Left ventricle myocardium inferior (tissue), 1 donor: ENCODE data around the gene UPF1. TPM values are rescaled to one million over a fixed set of nuclear protein-coding genes. Genes with fewer than 3 reads are reported as not detected.

Source experiments
- DNase-seq: peaks from one replicate; pipeline ENCODE4 v3.0.0-alpha.2; 2020
- H3K27ac ChIP-seq: fragments of 200-600 bp; replicated peaks from 2 replicates; pipeline ENCODE4 v1.8.0; 2021
- H3K27me3 ChIP-seq: fragments of 200-600 bp; 2 replicates; pipeline ENCODE4 v1.8.0; 2021; ENCODE audit warnings: low read depth
- H3K36me3 ChIP-seq: fragments of 200-600 bp; 2 replicates; pipeline ENCODE4 v1.8.0; 2021
- H3K4me1 ChIP-seq: fragments of 200-600 bp; 2 replicates; pipeline ENCODE4 v1.8.0; 2021
- H3K4me3 ChIP-seq: fragments of 200-600 bp; 2 replicates; pipeline ENCODE4 v1.8.0; 2021; ENCODE audit warnings: mild to moderate bottlenecking, moderate library complexity
- H3K9me3 ChIP-seq: fragments of 200-600 bp; replicated peaks from 2 replicates; pipeline ENCODE4 v1.8.0; 2021
- intact Hi-C: fragments of 100-400 bp; cut with micrococcal nuclease; formaldehyde crosslinking; loops from one replicate; pipeline ENCODE4 v1.11.0; 2022
- total RNA-seq: library from RNA; stranded (reverse); fragmentation: NEBNext Ultra II Directional; extraction: Animal tissue kit (Norgen Biotek cat#: 25700); gene quantifications from one replicate; pipeline ENCODE4 v1.2.1, GENCODE V29; 2021
- TF ChIP-seq, protein P1 (sequence below): fragments of 200-600 bp; IDR thresholded peaks from 2 replicates; pipeline ENCODE4 v1.8.0; 2021; ENCODE audit warnings: antibody characterized with exemption, mild to moderate bottlenecking, borderline replicate concordance
- donor health status: DM: no; HTN: yes; CAD: no; lungs with severe emphysema.

Gene UPF1
- total RNA-seq, 1 donor from 2014 or later = 32.3 TPM

DNA sequence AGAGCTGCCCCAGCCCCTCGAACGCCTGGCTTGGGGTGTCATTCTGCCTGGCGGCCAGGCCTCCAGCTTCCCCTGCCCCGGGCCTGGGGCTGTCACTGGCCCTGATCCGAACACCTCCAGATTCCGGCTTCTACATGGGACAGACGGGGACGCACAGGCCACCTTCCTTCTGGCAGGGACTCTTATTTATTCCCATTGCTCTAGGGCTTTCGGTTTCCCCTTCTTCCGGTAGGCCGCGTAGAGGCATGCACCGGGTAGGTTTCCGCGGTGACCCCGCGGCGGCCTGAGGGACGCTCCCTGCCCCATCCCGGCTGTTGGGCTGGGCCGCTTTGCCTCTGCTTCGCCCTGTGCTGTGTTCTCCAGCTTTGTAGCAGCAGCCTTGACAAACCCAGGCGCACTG, 36.0 kb downstream of the UPF1 start:
- peaks cover 50% of the 10 kb centered on the region for H3K36me3 ChIP-seq

DNA sequence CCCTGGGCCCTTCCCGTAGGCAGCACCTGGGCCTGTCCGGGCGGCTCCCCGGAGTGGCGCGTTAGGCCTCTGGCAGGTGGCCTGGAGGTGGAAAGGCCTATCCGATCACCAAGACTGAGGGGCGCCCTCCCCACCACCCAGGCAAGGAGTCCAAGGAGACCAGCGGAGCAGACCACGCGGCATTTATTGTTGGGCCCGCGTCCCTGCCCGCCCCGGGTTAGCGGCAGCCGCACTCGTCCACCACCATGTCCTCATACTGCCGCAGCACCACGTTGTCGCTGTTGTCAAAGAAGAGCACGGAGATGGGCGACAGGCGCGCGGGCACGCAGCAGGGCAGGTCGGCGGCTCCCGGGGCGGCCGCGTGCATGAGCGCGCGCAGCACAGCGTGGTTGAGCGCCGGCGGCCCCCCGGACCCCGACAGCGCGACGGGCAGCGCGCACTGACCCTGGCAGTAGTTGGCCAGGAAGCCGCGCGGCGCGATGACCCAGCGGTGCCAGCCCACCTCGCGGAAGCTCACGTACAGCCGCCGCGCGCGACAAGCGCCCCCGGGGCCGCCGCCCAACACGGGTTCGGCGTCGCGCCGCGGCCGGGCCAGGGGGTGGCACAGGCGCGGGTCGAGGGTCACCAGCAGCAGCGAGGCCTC, 36.7 kb downstream of the UPF1 start:
- H3K4me3 ChIP-seq = peak overlapping the region; percentile 36
- H3K36me3 ChIP-seq = peaks cover 42% of the 10 kb centered on the region
- no peak overlapping the region for H3K27ac ChIP-seq
- H3K4me1 ChIP-seq = peaks cover 25% of the 10 kb centered on the region
- TF ChIP-seq, protein P1, sequence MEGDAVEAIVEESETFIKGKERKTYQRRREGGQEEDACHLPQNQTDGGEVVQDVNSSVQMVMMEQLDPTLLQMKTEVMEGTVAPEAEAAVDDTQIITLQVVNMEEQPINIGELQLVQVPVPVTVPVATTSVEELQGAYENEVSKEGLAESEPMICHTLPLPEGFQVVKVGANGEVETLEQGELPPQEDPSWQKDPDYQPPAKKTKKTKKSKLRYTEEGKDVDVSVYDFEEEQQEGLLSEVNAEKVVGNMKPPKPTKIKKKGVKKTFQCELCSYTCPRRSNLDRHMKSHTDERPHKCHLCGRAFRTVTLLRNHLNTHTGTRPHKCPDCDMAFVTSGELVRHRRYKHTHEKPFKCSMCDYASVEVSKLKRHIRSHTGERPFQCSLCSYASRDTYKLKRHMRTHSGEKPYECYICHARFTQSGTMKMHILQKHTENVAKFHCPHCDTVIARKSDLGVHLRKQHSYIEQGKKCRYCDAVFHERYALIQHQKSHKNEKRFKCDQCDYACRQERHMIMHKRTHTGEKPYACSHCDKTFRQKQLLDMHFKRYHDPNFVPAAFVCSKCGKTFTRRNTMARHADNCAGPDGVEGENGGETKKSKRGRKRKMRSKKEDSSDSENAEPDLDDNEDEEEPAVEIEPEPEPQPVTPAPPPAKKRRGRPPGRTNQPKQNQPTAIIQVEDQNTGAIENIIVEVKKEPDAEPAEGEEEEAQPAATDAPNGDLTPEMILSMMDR = peak; percentile 12
- intact Hi-C loops = no loop called here
- peaks cover 39% of the 10 kb centered on the region for H3K27me3 ChIP-seq
- no peak for DNase-seq
- no peaks in the 10 kb centered on the region for H3K9me3 ChIP-seq

More for the DNA sequence above, 36.0 kb downstream of the UPF1 start:
- peaks cover 25% of the 10 kb centered on the region for H3K4me1 ChIP-seq
- H3K27ac ChIP-seq = no peak overlapping the region
- no peak for DNase-seq
- H3K9me3 ChIP-seq = no peaks in the 10 kb centered on the region
- TF ChIP-seq, protein P1 = no peak
- intact Hi-C loops = no loop called here
- H3K4me3 ChIP-seq = no peak overlapping the region
- H3K27me3 ChIP-seq = peaks cover 36% of the 10 kb centered on the region

DNA sequence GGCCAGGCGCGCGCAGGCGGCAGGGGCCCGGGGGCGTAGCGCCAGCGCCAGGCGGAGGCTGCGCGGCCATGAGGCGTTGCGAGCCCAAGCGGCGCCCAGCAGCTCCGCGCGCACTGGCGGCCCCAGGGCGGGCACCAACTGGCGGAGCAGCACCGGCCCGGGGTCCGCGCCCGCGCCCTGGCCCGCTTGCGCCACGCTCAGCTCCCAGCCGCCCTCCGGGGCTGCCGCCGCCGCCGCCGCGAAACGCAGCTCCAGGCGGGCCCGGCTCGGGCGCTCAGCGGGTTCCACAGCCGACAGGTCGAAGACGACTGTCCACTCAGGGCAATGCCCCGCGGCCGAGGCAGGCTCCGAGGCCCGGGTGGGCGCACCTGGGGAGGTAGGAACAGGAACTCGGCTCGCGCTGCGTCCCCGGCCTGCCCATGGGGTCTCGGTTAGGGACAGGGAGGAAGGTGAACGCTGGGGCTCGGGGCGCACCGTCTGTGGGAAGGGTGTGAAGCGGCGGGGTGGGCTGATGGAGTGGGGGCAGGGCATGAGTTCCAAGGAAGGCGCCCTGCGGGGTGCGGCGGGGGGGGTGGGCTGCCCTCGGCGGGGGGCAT, 37.4 kb downstream of the UPF1 start:
- H3K36me3 ChIP-seq = peaks cover 36% of the 10 kb centered on the region
- intact Hi-C loops = no loop called here
- H3K27ac ChIP-seq = no peak overlapping the region
- peaks cover 43% of the 10 kb centered on the region for H3K27me3 ChIP-seq
- H3K4me3 ChIP-seq = peak overlapping the region; percentile 40
- peaks cover 25% of the 10 kb centered on the region for H3K4me1 ChIP-seq
- no peaks in the 10 kb centered on the region for H3K9me3 ChIP-seq
- no peak for DNase-seq
- TF ChIP-seq, protein P1 = no peak

DNA sequence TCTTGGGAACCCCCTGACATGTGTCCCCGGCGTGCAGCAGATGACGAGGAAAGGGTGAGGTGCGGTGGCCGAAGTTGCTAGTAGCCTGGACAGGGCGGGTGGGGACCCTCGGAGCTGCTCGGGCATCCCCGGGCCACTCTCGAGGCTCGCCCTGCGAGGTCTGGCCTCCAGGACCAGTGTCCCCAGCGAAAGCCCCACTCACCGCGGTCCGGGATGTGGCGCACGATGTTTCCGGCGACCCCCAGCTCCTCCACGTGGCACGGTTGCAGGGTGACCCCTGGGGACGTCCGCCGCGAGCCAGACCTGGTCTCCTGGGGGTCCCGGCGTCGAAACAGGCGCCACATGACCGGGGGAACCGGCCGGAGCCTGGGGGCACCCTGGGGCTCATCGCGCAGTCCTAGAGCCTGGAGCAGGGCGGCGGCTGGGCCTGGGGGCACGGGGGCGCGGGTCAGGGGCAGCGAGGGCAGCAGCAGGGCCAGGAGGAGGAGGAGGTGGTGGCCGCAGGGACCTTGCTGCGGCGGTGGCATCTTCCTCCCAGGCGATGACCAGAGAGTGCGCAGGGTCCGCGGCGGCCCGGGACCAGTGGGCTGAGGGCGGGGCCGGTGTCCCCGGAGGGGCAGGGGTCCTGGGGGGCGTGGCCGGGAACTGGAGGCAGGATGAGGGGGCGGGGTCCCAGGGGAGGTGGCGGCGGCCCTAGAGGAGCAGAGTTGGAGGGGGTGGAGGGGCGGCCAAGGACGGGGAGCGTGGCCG, 38.2 kb downstream of the UPF1 start:
- no peak for DNase-seq

DNA sequence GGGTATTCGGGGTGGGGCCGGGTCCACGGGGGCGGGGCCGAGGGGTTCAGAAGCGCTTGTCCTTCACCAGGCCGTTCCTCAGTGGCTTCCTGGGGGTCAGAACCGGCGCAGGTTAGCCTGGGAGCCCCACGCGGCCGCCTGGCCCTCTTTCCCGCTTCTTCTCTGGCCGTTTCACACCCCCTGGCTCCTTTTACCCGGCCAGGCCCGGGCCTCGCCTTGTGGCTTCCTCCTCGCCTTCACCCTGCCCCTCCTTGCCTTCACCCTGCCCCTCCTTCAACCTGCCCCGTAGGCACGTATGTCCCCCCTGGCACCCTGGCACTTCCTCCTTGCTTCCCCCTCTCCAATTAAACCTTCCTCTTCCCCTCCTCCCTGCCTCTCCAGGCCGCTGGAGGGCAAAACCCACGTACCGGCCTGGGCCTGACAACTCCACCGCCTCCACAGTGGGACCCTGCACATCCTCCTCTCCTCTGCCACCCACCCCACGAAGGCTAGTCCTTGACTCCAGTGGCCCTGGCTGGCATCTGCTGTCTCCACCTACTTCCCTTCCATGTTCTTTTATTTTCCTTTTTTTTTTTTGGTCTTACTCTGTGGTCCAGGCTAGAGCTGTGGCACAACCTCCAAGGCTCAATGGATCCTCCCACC, 38.9 kb downstream of the UPF1 start:
- no peak for DNase-seq
- H3K4me1 ChIP-seq = peaks cover 25% of the 10 kb centered on the region
- peaks cover 48% of the 10 kb centered on the region for H3K27me3 ChIP-seq
- intact Hi-C loops = no loop called here
- H3K4me3 ChIP-seq = peak overlapping the region; percentile 19
- H3K27ac ChIP-seq = no peak overlapping the region
- H3K9me3 ChIP-seq = no peaks in the 10 kb centered on the region
- TF ChIP-seq, protein P1 = no peak
- peaks cover 21% of the 10 kb centered on the region for H3K36me3 ChIP-seq

More for the DNA sequence above, 38.2 kb downstream of the UPF1 start:
- TF ChIP-seq, protein P1 = no peak
- Histone ChIP-seq H3K9me3 (no peaks in the 10 kb centered on the region), H3K4me3 (peak overlapping the region; percentile 19), H3K36me3 (peaks cover 28% of the 10 kb centered on the region), H3K27me3 (peaks cover 48% of the 10 kb centered on the region), H3K4me1 (peaks cover 25% of the 10 kb centered on the region), H3K27ac (no peak overlapping the region)
- intact Hi-C loops = no loop called here
